Fibroblast of skin of abdomen (primary cell): ENCODE data around the gene NKX1-1.
A peak's percentile ranks its signal among the peaks of the same experiment; 100 is the strongest.

Experiments used
- DNase-seq: peaks from one replicate; pipeline ENCODE4 v3.0.0-alpha.2; 2013

The NKX1-1 gene

DNA sequence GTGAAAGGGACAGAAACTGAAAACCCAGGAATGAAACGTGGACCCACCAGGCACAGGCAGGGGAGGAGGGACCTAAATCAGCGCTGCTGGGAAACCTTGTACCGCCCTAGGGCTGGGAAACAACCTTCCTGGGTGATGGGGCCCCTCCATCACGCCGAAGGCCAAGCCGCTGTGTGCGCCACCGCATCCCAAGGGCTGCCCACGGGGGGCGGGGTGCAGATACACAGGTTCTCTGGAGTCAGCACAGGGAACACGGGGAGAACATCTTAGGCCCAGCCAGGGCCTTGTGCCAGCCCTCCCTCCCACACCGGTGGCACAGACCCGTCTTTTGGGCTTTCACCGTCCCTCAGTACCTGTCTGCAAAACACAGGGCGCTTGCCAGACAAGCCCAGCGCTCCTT is 46.3 kb downstream of the NKX1-1 start:
- DNase-seq = no peak

DNA sequence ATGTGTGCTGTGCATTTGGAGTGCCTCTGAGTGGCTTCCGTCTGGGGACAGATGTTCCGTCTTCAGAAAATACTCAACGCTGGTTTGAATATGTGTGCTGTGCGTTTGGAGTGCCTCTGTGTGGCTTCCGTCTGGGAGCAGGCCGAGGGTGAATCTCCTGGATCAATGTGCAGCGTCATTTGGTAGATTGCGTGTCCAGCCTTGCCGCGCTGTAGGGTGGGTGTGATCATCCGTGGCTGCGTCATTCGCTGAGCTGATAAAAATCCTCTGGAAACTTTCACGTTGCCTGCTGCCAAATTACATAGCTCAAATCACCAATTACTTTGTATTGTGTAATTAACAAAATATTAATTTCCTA is 47.1 kb downstream of the NKX1-1 start:
- DNase-seq = peak; percentile 68

DNA sequence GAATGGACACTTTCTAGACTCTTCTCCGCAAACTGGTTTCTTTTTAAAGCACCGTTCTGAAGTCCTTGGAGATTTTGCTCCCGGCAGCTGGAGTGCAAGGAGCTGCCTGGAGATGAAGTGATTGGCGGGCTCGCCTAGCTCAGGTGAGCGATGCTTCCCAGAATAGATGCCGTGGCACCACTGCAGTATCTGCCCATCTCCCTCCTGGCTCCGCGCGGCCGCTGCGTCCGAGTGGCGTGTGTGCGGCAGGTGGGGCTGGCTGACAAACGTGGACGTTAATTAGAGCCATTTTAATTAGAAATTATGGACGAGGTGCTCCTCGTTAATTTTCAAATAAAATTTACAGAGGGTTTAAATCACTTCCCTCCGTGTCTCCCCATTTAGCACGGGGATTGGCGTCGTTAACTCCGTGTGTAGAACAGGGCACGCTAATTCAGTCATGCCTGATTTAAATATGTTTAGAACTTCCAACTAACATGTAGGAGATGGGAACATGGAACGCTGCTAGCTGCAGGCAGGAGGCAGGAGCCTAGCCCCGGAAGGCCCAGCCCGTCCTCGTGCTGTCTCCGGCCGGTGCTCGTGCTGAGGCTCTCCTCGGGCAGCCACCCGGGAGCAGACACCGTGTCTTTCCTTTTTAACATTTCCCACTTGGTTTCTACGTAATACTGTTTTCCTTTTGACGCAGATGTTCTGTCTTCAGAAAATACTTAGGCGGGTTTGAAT is 47.7 kb downstream of the NKX1-1 start:
- DNase-seq = no peak

DNA sequence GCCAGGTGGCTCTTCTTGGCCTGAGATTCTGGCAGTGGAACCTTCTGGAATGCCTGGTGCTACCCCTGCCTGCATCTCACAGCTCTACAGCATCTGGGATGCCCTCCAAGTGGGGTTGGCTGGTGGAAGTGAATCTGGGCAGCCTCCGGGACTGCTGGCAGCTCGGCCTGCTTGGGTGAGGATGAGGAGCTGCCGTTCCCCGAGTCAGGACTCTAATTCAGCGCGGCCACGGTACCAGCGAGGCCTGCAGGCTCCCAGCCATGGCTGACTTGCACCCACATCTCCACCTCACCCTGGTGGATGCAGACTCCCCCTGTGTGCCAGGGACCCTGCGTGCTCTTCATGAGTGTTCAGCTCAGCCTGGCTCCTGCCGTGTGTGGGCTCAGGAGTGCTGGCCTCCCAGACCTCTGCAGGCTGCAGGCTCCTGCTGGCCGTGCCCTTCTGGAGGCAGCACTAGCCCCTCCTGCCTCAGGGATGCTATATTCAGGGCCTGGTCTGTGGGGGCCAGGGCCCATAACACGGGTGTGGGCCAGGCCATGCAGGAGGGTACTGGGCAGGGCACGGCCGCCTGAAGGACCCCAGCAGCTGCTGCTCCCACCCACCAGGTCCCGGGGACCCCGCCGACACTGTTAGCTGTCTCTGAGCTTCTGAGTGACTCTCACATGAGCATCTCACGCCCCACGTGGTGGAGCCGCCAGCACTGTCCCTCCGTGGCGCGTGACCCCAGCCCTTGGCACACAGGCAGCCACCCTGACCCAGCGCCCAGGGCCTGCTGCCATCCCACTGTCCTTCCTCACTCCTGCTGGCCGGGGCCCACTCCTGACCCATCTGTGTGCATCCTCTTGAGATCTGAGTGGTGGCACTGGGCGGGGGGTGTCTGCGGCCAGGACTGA is 48.6 kb downstream of the NKX1-1 start:
- no peak for DNase-seq

DNA sequence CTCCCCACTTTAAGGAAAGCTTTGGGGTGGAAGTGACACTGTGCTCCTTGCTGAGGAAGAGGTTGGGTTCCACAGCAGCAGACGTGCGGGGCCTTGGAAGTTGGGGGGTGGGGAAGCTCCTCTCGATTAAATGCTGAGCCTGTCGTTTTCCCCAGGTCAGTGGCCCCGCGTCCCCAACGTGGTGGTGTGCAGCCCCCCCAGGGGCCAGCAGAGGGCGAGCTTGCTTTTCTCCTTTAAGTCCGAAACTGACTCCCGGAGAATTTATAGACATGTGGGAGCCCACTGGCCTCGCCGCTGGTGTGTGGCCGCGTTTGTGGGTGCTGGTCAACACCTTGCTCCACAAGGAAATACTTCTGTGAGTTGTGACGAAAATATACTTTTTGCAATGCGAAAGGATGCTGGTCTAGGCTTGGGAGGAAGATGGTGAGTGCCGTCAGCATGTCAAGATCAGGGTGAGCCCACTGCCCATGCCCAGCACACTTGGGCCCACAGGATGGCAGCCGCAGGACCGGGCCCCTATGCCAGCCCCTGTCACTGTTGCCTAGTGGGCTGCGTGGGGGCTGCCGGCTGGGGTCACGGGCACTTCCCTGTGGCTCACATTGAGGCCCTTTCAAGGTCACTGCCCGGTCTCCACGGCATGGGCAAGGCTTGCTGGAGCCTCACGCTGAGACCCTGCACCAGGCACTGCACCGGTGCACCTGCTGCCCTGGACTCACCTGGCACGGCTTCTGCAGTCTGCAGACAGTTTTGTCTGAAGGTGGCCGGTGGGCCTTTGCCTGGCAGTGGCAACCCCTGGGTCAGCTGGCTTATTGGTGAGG is 49.9 kb downstream of the NKX1-1 start:
- DNase-seq = peak; percentile 43

DNA sequence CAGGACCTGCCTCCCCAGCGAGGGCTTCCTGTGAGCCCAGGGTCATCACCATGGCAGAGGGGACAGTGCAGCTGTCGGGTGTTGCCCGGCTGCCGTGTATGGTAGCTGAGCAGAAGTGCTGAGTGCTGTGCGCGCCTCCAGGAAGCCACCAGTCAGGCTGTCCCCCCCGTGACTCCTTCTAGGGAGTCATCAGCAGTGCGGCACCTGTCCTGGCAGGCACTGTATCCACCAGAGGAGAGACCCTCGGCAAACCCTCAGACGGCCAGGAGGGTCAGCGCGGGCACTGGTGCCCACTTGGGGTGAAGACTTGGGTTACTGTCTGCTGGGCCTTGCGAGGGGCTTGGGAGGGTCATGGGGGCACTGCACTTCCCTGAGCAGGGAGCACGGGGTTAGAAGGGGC is 50.9 kb downstream of the NKX1-1 start:
- DNase-seq = no peak

DNA sequence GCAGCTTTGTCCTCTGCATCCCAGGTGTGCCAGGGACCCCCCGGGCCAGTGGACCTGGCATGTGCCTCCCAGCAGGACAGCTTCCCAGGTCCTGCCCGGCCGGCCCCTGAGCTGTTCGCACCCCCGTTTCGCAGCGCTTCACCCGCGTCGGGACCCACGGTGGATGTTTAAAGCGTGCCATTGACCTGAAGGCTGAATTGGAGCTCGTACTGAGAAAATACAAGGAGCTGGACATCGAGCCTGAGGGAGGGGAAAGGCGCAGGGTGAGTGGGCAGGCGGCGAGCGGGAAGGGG is 51.3 kb downstream of the NKX1-1 start:
- DNase-seq = no peak

DNA sequence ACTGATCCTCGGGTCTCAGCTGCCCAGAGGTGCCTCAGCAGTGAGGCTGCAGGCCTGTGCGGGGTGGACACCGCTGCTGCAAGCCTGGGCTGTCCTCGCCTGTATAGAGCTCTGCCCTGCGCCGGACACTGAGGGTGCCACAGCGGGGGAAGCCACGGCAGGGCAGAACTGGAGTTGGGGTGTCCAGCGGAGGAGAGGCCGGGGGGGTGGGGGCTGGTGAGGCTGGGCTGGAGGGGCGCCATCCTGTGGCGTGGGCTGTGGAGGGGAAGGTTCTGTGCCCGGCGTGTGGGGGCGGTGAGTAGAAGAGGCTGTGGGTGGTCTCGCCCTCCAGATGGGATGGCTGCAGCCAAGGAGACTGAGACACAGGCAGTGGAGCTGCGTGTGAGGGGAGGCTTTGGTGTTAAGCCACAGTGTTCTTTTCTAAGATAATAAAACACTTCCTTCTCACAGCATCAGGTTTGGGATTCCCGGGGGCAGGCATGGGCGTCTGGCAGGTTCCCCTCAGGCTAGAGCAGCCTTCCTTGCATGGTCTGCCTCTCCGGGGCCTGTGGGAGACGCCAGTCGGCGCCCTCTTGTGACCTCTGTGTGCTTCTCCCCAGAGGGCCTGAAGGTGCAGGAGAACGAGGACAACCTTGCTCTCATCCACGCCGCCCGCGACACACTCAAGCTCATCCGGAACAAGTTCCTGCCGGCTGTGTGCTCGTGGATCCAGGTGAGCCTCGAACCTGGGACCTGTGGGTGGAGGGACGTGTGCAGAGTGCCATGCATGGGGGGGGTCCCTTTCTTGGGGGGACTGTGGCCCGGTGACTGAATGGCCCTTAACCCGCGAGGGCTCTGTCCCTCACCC is 51.9 kb downstream of the NKX1-1 start:
- DNase-seq = no peak

DNA sequence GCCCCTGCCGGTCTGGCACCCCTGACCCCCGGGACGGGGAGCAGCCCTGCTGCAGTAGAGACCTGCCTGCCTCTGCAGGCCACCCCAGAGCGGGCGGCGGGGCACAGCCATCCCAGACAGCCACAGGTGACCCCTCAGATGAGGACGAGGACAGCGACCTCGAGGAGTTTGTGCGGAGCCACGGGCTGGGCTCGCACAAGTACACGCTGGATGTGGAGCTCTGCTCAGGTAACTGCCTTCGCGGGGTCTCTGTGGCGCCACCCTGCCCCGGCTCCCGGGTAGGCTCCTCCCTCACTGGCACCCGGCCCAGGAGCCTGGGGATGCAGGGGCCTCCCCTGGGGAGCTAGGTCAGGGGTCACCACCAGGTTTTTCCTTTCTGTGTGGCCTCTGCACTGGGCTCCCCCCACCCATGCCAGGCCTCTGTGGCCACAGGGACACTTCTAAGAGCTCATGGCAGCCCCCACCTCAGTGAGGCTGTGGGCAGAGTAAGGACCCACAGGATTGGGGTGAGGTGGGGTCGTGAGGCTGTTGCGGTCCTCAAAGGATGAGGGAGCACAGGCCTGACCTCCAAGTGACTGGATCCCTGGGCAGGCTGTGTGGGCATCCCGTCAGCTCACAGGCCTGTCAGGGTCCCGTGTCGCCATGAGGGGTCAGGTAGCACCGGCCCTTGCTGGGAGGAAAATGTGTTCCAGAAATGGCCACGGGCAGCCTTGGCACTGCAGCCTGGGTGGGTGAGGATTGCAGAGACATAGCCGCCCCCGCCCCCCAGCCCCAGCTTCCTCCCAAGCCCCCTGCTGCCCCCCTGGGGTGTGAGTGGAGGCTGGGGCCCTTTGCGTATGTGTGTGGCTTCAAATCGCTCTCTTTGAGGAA is 52.8 kb downstream of the NKX1-1 start:
- DNase-seq = no peak
